ENCODE data around the gene GALNT2.

Gene GALNT2

DNA sequence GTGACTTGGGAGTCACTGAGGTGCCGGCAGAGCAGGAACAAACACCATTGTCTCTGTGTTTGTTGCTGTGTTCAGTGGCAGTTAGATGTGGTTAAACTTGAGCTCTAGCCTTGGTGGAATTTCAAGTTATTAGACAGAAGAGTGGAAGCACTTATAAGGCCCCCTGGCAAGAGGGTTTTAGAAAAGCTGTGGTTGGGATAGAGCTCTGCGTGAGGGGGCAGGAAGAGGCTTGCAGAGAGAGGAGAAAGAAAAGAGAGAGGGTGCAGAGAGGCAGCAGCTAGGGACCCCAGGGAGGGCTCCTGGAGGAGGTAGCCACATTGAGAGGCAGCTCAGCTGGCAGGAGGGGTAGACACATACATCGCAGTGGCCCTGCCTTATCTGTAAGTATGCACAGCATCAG, 128.2 kb downstream of the GALNT2 start:
- DNase-seq: no peak

DNA sequence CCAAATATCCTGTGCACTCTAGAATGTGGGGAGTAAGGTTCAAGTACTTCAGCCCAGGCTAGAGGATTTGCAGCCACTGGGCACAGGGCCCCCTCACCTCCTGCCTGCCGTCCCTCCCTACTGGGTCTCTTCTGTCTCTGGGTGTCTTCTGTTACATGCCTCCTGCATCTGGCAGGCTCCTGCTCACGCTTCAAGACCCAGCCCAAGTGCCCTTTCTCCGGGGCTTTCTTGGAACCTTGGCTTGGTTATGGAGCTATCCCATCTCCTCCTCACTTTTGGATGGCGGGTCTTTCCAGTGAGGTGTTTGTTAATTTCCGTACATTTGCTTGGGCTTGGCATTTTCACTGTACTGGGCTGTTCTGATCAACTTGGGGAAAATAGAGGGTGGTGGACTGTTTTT, 129.0 kb downstream of the GALNT2 start:
- DNase-seq: no peak

DNA sequence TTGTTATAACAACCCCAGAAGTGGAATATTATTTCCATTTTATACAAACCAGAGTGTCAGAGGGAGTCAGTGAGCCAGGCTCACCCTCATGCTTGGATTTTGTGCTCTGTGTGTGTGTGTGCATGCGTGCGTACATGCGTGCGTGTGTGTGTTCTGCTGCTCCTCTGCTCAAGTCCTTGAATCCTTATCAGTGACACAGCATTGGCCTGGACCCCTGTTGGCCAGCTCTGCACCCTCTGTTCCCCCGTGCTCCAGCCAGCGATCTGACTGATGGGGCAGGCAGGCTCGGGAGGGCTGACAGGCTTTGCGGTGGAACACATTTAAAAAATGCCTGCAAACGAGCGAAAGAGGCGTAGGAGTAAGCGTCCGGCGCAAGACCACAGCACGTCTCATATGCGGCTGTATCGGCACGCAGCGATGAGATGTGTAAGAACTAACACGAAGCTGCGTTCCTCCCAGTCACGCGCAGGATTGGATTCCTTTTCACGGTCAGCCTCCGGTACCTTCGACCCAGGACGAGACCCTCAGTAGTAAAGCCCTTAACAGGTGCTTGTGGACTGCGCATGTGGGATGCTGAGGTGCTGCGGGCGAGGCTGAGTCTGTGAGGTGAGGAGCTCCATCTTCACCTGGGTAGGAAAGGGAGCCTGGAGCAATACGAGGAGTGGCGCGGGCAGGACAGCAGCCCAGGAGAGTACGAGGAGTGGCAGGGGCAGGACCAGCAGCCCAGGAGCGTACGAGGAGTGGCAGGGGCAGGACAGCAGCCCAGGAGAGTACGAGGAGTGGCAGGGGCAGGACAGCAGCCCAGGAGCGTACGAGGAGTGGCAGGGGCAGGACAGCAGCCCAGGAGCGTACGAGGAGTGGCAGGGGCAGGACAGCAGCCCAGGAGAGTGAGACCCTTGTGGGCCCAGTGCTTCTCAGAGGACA, 130.9 kb downstream of the GALNT2 start:
- no peak for DNase-seq

DNA sequence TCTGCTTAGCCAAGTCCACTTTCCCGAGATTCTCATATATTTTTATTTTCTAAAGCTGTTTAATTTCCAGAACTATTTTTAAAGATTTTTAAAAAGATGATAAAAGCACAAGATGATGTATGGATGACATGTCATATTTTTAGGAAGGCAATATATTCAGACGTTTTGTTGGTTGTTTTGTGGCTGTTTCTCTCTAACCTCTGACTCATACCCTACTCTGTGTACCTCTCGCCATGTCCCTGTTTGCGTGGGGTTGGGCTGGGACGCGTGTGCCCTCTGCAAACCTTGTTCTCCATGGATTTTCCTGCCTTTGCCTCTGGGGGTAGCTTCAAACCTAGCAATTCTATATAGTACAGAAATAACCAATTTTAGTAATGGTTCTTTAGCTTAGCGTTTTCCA, 132.0 kb downstream of the GALNT2 start:
- no peak for DNase-seq

DNA sequence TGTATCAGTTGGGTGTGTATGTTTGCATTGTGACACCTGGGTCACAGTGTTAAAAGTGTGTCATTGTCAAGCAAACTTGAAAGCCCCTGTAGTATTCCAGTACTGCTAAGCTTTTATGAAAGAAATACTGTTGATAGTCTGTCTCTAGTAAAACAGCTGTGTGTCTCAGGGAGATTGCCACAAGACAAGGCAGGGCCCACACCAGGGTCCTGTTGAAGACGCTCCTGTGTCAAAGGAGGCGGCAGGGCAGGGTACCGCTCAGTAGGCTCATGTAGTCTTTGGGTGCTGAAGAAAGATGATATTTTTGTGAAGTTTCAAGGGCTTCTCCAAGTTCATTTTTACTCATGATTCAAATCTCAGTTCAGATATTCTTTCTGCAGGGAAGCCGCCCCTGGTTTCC, 132.5 kb downstream of the GALNT2 start:
- DNase-seq: no peak

DNA sequence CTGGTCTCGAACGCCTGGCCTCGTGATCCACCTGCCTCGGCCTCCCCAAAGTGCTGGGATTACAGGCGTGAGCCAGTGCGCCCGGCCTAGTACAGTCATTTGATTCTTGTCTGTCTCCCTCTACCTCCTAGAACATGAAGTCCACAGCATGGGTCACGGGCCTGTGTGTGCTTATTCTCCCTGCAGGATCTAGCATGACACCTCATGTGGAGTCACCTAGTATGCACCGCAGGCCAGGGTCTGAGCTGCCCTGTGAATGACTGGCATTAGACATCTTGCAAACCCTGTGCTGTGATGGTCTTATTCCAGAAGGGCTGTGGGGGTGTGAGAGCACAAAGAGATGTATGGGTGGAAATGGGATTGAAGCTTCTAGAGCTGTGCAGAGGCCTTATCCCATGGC, 133.2 kb downstream of the GALNT2 start:
- DNase-seq: no peak

DNA sequence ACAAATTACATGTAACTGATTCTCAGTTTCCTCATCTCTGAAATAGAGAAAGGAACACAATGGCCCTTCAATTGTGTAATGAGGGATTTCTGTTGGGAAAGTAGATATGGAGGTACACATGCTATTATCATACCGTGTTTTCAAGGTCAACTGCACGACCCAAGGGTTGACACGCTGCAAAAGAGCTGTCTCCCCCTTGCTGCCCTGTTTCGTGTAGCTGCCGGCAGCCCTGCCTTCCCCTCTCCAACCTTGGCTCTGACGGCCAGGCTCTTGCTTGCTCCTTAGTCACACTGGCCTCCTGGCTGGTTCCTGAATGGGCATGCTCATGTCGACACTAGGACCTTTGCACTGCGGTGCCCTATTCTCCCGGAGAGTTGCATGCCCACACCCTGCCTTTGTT, 134.4 kb downstream of the GALNT2 start:
- DNase-seq: no peak

DNA sequence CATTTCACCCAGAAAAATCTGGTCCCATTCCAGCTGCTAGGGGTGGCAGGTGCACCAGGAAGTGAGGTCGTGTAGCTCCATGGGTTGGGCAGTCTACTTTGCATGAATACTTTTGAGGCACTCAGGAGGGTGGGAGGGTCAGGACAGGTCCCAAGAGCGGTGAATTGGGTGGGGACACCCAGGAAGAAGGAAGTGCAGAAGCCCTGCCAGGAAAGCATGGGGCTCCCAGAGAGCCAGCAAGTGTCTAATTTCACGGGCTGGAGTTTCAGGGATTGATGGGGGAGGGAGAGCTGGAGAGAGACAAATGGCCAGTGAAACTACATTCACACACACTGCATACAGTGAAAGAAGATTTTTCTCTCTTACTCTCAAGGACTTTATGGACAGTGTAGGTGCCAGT, 137.8 kb downstream of the GALNT2 start:
- DNase-seq: no peak

DNA sequence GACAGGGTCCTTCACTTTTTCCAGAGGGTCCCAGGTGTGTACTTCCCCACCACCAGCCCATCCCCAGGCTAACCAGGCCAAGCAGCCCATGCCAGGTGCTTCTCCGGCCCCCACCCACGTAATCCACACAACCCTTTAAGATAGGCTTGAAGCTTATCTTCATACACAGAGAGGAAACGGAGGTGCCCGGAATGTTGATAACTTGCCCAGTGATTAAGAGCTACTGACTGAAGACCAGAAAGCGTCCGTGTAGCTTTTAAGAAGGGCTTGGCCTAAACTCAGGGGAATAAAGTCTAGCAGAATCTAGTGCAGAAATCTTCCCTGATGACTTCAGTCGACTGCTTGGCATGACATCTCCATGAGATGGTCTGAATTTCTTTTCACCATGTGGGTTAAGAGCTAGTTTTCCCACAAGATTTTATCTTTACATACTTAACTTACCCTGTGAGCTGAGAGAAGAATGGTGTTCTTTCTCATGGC, 138.7 kb downstream of the GALNT2 start:
- no peak for DNase-seq

DNA sequence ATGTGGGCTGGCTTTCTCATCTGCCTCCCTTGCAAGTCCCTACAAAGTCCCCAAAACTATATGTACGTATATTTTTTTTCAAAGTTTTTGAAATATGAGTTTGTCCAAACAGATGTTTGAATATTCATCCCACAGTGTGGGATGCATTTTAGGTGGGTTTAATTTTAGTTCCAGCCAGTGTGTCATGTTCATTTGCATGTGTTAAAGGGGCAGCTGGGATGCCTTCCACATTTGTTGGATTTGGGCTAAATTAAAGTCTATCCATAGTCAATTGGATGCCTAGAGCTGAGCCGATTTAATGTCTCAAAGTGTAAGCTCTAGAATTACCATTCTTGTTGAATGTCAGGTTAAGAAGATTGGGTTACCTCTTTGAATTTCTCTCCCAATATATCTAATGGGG, 139.2 kb downstream of the GALNT2 start:
- no peak for DNase-seq

DNA sequence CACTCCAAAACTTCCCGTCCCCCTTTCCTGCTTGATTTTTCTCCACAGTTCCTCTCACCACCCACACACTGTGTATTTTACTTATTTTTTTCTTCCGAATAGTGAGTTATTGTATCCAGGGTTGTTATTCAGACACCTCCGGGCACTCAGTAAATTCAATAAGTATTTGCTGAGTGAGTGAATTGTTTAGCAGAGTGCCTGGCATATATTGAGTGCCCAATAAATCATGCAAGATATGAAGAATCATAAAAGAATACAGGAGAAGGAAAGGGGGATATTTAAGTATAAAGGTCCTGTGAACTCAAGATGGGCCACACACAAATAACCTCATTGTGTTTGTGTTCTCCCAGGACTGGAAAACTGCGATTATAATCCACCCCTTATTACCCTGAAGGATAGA, 139.9 kb downstream of the GALNT2 start:
- DNase-seq: no peak

DNA sequence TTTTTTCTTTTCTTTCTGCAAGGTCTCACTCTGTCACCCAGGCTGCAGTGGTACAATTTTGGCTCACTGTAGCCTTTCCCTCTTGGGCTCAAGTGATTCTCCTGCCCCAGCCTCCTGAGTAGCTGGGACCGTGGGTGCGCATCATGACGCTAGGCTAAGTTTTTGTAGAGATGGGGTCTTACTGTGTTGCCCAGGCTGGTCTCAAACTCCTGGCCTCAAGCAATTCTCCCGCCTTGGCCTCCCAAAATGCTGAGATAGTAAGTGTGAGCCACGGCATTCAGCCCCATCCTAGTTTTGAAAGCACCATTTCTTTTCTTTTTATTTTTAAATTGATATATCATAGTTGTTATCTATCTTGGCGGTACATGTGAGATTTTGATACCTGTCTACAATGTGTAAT, 140.6 kb downstream of the GALNT2 start:
- no peak for DNase-seq

DNA sequence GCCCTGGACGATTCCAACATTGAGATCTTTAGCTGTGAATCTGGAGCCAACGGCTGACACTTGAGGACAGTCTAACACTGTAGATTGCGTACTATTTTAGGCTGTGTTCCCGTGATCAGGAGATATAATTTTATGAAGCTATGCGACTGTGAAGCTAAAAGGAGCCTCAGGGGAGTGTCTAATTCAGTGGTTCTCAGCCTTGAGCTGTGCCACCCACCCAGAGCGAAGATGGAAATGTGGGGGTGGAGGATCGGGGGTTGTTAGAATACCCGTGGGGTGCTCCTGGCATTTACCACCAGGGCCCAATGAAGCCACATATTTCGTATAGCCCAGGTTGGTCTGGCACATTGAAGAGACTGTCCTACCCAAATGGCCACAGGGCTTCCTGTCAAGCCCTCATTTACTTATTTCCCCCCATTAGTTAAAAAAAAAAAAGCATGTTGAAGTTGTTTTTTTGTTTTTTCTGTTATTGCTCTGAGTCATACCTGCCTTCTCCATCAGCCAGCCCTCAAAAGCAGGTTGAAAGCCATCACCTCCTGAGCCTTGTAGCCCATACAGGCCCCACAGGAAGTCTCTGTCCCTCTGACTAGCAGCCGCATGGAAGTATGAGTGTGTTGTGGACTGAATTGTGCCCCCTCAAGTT, 141.7 kb downstream of the GALNT2 start:
- DNase-seq: peak; percentile 40

DNA sequence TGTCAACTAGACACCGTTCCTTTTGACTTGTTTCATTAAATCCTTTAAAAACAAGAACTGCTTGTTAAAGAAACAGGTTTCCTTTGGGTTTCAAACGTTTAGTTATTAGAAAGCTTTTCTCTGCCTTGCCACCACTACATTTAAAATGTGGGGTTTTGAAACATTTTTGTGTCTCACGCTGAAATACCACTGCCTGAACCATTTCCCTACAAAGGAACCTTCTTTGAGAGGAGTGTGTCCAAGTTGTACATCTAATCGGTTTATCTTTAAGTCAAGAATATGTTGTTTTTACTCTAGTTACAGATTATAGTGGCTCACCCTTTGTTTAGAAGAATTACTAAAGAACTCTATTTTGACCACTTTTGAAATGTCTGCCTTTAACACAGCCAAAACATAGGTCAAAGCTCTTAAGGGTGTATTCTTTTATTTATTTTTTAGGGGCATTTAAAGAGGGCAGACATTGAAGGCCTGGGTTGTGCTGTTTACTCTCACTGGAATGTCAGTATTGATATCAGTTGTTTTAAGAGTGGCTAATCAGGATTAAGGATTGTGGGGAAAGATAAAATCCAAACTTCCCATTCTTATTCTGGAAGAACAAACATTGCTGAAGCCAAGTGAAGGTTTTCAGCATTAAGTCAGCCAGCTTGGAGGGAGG, 143.4 kb downstream of the GALNT2 start:
- DNase-seq: no peak

DNA sequence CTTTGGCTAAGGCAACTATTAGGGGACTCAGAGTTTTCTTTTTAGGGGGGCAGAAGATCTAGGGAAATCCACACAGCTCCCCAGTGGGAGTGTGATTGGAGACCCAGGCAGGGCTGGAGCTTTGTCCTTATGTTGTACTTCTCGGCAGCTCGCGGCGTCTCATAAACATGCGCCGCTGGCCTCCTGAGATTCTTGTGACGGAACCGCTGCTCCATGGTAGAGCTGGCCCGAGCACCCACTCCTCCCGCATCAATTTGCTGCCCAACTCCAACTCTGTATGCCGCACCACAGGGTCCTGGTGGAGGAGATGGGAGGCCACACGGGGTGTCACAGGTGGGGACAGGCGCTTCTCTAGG, 143.9 kb downstream of the GALNT2 start:
- no peak for DNase-seq

DNA sequence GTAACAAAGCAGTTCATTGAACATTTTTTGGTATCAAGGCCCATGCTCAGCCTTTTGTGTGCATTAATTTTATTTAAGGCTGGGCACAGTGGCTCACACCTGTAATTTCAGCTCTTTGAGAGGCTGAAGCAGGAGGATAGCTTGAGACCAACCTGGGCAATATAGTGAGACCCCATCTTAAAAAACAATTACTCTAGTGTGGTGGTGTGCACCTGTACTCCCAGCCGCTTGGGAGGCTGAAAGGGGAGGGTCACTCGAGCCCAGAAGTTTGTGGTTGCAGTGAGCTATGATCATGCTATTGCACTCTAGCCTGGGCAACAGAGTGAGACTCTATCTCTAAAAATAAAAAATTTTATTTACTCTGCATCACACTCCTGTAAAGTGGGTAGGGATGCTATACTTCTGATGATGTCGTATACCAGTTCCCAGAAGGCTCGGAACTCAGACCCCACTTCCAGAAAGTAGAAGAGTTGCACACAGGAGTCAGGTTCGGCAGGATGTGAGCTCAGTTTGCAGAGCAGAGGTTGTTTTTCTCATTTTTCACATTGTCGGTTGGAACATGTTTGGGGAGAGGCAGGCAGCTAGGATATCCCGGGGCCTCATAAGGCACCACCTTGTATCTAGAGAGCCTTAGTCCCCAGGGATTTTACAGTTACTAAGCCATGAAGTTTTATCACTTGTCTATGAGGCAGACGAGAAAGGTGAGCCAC, 144.6 kb downstream of the GALNT2 start:
- no peak for DNase-seq

DNA sequence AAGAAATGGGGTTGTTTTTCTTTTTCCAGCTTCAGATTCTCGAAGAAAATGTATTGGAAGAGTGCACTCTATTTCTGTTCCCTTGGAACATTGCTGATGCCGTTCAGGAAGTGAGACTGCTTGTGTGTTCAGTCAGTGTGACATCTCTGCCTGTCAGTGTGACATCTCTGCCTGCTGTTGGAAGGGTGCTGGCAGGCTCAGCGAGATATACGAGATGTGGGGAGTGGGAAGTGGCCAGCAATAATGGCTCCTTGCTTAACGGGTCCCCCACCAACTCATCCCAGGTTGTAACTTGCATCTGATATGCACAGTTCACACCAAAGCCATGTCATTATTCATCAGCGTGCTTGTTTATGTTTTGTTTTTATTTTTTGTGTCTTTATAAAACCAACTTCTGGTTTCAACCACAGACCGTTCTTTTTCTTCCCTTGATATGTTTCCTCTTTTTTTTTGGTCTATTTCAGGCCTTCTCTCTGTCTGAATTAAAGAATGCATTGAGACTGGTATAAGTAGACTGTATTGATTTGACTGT, 145.4 kb downstream of the GALNT2 start:
- no peak for DNase-seq

DNA sequence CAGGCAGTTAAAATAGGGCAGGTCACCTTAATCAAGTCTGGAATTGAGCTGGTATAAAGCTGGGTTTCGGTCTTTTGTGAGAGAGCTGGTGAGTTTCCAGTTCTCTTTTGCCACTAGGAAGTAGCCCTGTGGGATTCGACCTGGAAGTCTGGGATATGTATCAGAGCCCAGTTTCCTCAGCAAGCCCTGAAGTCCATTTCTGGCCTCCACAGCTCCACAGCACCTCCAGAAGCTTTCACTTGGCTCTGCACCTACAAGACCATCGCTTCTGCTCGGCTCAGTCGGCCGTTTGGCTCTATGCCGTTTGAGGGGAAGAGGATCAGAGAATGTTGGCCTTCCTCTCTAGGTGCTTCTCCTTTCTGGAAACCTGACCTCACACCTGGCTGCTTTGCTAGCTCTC, 148.0 kb downstream of the GALNT2 start:
- no peak for DNase-seq

DNA sequence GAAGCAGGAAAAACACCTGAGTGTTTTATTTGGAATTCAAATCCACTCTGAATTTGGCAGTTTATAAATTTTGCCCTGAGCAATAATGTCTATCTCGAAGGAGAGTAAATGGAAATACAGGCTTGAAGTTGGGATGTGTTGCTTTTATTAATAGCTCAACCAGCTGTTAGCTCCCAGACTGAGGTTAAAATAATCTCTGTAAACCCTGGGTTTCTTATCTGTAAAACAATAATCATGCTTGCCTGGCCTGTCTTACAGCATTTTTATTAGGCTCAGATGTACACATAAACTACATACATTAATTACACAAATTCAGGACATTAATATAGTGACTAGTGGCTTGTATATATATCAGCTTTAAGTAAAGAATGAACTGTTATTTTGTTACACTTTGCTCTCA, 148.5 kb downstream of the GALNT2 start:
- no peak for DNase-seq

DNA sequence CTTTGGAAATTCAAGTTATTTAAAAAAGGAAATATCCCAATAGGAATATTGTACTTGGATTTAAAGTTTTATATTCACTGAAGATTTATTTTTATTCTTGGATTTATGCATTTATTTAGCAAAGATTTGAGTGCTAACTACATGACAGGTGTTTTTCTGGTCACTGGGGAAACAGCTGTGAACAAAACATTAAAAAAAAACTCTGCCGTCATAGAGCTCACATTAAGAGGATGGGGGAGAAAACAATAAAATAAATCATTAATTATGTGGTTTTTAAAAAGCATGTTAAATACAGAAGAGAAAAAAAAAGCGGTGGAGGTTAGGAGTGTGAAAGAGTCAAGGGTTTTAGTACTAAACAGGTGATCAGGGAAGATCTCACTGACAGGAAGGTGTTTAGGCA, 149.9 kb downstream of the GALNT2 start:
- no peak for DNase-seq

DNA sequence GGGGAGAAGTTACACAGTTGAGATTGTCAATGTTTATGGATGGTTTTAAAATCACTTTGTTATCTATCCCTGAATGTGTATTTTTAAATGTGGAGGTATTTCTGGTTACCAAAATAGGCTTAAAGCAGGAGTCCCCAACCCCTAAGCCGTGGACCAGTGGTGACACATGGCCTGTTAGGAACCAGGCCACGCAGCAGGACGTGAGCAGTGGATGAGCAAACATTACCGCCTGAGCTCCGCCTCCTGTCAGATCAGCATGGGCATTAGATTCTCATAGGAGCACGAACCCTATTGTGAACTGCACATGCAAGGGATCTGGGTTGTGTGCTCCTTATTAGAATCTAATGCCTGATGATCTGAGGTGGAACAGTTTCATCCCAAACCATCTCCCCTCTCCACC, 151.6 kb downstream of the GALNT2 start:
- no peak for DNase-seq

DNA sequence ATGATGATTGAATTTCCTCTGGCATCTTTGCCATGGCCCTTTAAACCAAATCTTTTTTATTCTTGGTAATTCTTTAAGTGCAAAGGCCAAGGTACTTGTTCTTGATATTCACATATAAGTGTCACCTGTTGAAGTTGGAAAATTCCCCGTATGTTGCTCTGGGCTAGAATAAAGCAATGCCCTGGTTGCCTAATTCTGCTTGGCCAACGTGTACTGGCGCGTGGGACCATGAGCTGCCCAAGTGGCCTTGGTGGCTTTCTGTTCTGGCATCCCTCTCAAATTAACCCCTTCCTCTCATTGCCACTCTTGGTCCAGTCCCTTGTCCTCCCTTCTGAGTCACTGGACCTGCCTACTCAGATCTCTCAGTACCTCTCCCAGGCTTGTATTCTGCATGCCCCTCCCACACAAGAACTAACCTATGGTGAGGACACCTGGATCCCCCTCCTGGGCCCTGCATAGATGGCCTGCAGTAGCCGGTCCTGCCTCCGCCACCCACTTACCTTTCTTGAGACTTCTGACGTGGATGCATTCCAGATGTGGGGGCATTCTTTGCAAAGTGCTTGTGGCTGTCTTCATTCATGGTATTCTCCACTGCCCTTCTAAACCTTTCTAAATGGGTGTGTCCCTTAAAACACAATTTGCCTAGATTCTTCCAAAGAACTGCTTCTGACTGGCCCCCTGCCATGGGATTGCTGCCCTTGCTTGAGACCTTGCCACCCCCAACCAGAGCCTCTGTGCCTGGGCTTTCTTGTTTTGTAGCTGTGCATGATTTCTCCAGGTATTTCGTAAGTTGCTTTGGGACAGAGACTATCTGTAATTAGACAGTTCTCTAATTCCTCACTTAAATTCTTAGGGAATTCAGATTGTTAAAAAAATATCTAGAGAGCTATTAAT, 152.4 kb downstream of the GALNT2 start:
- DNase-seq: no peak

Measured in activated CD4-positive, CD25-positive, alpha-beta regulatory T cell treated with anti-CD3 and anti-CD28 coated beads, Interleukin-2, amount 50 U/mL, for 72 hours (primary cell).